Forelimb muscle (tissue), 1 donor: ENCODE results near the gene SPRTN. TPM values are rescaled to one million over a fixed set of nuclear protein-coding genes. Genes with fewer than 3 reads are reported as not detected.

Experiments
- polyA plus RNA-seq: library from polyadenylated mRNA; unstranded; fragments of 120-200 nt; gene quantifications from one replicate; pipeline ENCODE4 v1.2.1, GENCODE V29; 2013; ENCODE audit not compliant: insufficient read length

SPRTN gene
- polyA plus RNA-seq, 1 donor = 6.3 TPM

Other genes with a start within 250 kb of the SPRTN start
- 0.08 TPM for gene TRIM67, start 176.2 kb upstream of the SPRTN start, polyA plus RNA-seq
- gene GNPAT, start 97.1 kb upstream of the SPRTN start, polyA plus RNA-seq = 60.3 TPM
- 6.6 TPM for gene EXOC8, start 441 bp upstream of the SPRTN start, polyA plus RNA-seq
- 44.3 TPM for gene EGLN1, start 84.0 kb downstream of the SPRTN start, polyA plus RNA-seq
- 32.0 TPM for gene TSNAX, start 190.4 kb downstream of the SPRTN start, polyA plus RNA-seq